Astrocyte (in vitro differentiated cells and primary cell): ENCODE results near the gene GFRA4. TPM values are rescaled to one million over a fixed set of nuclear protein-coding genes. Genes with fewer than 3 reads are reported as not detected.

ENCODE experiments used
- DNase-seq: peaks from one replicate; pipeline ENCODE4 v3.0.0-alpha.2; 2010; ENCODE audit warnings: low read depth
- FAIRE-seq: peaks from 2 replicates; lab custom pipeline; 2011; peaks lifted over from hg19 to GRCh38; lab: Jason Lieb, UNC
- H2AFZ ChIP-seq: 2 replicates; pipeline ENCODE4 v1.6.0; 2012; ENCODE audit warnings: low read depth, low read length, inconsistent platforms
- H3K27ac ChIP-seq: 2 replicates; pipeline ENCODE4 v1.5.1; 2011; ENCODE audit warnings: low read depth, low read length, inconsistent platforms
- H3K27me3 ChIP-seq: 2 replicates; pipeline ENCODE4 v1.6.0; 2011; ENCODE audit warnings: low read length, inconsistent platforms; ENCODE audit not compliant: insufficient read depth
- H3K36me3 ChIP-seq: 2 replicates; pipeline ENCODE4 v1.5.1; 2011; ENCODE audit warnings: low read length, inconsistent platforms; ENCODE audit not compliant: insufficient read depth
- H3K4me1 ChIP-seq: 2 replicates; pipeline ENCODE4 v1.5.1; 2011; ENCODE audit warnings: low read length, inconsistent platforms; ENCODE audit not compliant: insufficient read depth
- H3K4me2 ChIP-seq: 2 replicates; pipeline ENCODE4 v1.6.0; 2012; ENCODE audit warnings: low read length, inconsistent platforms
- H3K4me3 ChIP-seq: 2 replicates; pipeline ENCODE4 v1.5.1; 2011; ENCODE audit warnings: low read depth, mild to moderate bottlenecking, low read length, inconsistent platforms; ENCODE audit not compliant: insufficient read depth
- H3K79me2 ChIP-seq: 2 replicates; pipeline ENCODE4 v1.6.0; 2012; ENCODE audit warnings: mild to moderate bottlenecking, low read length, inconsistent platforms; ENCODE audit not compliant: insufficient read depth
- H3K9ac ChIP-seq: 2 replicates; pipeline ENCODE4 v1.6.0; 2012; ENCODE audit warnings: mild to moderate bottlenecking, low read length, inconsistent platforms
- H3K9me3 ChIP-seq: 2 replicates; pipeline ENCODE4 v1.5.1; 2012; ENCODE audit warnings: low read depth, mild to moderate bottlenecking, low read length, inconsistent platforms; ENCODE audit not compliant: insufficient read depth
- H4K20me1 ChIP-seq: 2 replicates; pipeline ENCODE4 v1.6.0; 2012; ENCODE audit warnings: low read length, inconsistent platforms; ENCODE audit not compliant: insufficient read depth
- H3K27ac Mint-ChIP-seq: one replicate; pipeline ENCODE4 v1.8.0; 2021; ENCODE audit warnings: mild to moderate bottlenecking, mixed read lengths; ENCODE audit not compliant: unreplicated experiment
- H3K27me3 Mint-ChIP-seq: one replicate; pipeline ENCODE4 v1.8.0; 2021; ENCODE audit warnings: low read depth, mixed read lengths; ENCODE audit not compliant: unreplicated experiment
- H3K36me3 Mint-ChIP-seq: one replicate; pipeline ENCODE4 v1.8.0; 2021; ENCODE audit warnings: low read depth, mixed read lengths; ENCODE audit not compliant: unreplicated experiment
- H3K4me1 Mint-ChIP-seq: one replicate; pipeline ENCODE4 v1.8.0; 2021; ENCODE audit warnings: low read depth, mixed read lengths; ENCODE audit not compliant: unreplicated experiment
- H3K4me3 Mint-ChIP-seq: one replicate; pipeline ENCODE4 v1.8.0; 2021; ENCODE audit warnings: mild to moderate bottlenecking, moderate library complexity, mixed read lengths; ENCODE audit not compliant: unreplicated experiment
- H3K9me3 Mint-ChIP-seq: one replicate; pipeline ENCODE4 v1.8.0; 2021; ENCODE audit warnings: mild to moderate bottlenecking, mixed read lengths; ENCODE audit not compliant: unreplicated experiment
- EZH2 ChIP-seq: IDR thresholded peaks from 2 replicates; pipeline ENCODE4 v1.6.1; 2012; ENCODE audit warnings: mild to moderate bottlenecking, low read length, inconsistent platforms; ENCODE audit not compliant: insufficient read depth
- total RNA-seq: library from RNA; stranded (reverse); gene quantifications from 2 replicates; pipeline ENCODE4 v1.2.1, GENCODE V29; 2021
- TF ChIP-seq, protein P1 (sequence below): IDR thresholded peaks from 2 replicates; pipeline ENCODE4 v1.5.1; 2011; ENCODE audit warnings: low read depth, mild to moderate bottlenecking, inconsistent platforms, low read length, moderate library complexity; ENCODE audit not compliant: insufficient read depth

GFRA4 gene
- total RNA-seq, 1 donor from 2014 or later, result not detected

DNA sequence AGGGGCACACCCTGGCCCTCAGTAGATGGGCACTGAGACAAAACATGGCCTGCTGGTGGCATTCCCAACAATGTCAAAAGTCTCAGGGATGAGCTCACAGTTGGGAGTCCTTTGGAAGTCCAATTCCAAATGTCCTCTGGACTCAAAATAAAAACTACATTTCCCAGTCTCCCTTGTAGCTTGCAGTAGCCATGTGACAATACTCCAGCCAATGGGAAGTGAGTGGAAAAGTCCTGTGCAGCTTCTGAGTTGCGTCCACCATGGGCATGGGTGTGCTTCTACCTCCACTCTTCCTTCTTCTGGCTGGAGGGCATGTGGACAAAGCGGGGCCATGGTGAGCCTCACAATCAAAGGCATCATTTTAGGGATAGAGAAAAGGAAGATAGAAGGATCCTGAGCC is 24.5 kb upstream of the GFRA4 start:
- Histone ChIP-seq H3K27me3 (no peaks in the 10 kb centered on the region), H3K36me3 (no peaks in the 10 kb centered on the region), H3K4me2 (peak overlapping the region; percentile 69), H3K27ac (no peak overlapping the region), H2AFZ (no peak overlapping the region), H3K9me3 (no peaks in the 10 kb centered on the region), H4K20me1 (no peaks in the 10 kb centered on the region), H3K4me3 (no peak overlapping the region), H3K79me2 (no peaks in the 10 kb centered on the region), H3K9ac (no peak overlapping the region), H3K4me1 (peaks cover 12% of the 10 kb centered on the region)
- Mint-ChIP-seq H3K27me3 (peaks cover 39% of the 10 kb centered on the region), H3K4me3 (no peak overlapping the region), H3K9me3 (peaks cover 2% of the 10 kb centered on the region), H3K4me1 (peaks cover 4% of the 10 kb centered on the region), H3K27ac (no peak overlapping the region), H3K36me3 (no peaks in the 10 kb centered on the region)
- DNase-seq (peak; percentile 47), FAIRE-seq (no peak)
- TF ChIP-seq, protein P1, sequence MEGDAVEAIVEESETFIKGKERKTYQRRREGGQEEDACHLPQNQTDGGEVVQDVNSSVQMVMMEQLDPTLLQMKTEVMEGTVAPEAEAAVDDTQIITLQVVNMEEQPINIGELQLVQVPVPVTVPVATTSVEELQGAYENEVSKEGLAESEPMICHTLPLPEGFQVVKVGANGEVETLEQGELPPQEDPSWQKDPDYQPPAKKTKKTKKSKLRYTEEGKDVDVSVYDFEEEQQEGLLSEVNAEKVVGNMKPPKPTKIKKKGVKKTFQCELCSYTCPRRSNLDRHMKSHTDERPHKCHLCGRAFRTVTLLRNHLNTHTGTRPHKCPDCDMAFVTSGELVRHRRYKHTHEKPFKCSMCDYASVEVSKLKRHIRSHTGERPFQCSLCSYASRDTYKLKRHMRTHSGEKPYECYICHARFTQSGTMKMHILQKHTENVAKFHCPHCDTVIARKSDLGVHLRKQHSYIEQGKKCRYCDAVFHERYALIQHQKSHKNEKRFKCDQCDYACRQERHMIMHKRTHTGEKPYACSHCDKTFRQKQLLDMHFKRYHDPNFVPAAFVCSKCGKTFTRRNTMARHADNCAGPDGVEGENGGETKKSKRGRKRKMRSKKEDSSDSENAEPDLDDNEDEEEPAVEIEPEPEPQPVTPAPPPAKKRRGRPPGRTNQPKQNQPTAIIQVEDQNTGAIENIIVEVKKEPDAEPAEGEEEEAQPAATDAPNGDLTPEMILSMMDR, result no peak
- TF ChIP-seq EZH2, result no peak

DNA sequence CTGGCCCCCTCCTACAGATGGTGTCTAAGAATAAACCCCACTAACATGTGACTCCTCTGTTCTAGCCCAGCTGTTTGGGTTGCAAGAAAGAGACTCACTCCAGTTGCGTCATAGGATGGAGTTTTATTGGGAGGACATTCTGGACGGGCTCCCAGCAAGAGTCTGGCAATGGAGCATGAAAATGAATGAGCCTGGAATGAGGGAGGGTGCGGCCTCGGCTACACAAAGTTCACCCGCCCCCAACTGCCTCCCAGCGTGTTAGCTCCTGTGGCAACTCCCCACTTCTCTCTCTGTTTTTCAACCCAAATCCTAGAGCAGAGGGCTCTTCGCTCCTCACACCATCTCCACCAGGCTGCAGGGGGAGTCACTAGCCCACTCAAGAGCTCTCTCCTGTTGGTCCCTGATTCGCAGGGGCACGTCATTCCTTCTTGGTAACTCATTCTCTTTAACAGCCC is 23.7 kb upstream of the GFRA4 start:
- H3K79me2 ChIP-seq, result no peaks in the 10 kb centered on the region
- no peak overlapping the region for H3K9ac ChIP-seq
- peaks cover 4% of the 10 kb centered on the region for H3K4me1 Mint-ChIP-seq
- peaks cover 15% of the 10 kb centered on the region for H3K4me1 ChIP-seq
- no peaks in the 10 kb centered on the region for H3K9me3 ChIP-seq
- no peaks in the 10 kb centered on the region for H3K27me3 ChIP-seq
- no peak overlapping the region for H3K4me3 ChIP-seq
- H3K36me3 ChIP-seq, result no peaks in the 10 kb centered on the region
- H3K4me3 Mint-ChIP-seq, result no peak overlapping the region
- peak overlapping the region; percentile 12 for H3K27ac Mint-ChIP-seq
- peak overlapping the region; percentile 69 for H3K4me2 ChIP-seq
- FAIRE-seq (no peak), DNase-seq (peak; percentile 89)
- peaks cover 2% of the 10 kb centered on the region for H3K9me3 Mint-ChIP-seq
- H3K27me3 Mint-ChIP-seq, result peaks cover 41% of the 10 kb centered on the region
- no peak for TF ChIP-seq EZH2
- TF ChIP-seq, protein P1, result peak; percentile 20
- no peak overlapping the region for H3K27ac ChIP-seq
- no peaks in the 10 kb centered on the region for H3K36me3 Mint-ChIP-seq
- H4K20me1 ChIP-seq, result no peaks in the 10 kb centered on the region
- peak overlapping the region; percentile 73 for H2AFZ ChIP-seq

DNA sequence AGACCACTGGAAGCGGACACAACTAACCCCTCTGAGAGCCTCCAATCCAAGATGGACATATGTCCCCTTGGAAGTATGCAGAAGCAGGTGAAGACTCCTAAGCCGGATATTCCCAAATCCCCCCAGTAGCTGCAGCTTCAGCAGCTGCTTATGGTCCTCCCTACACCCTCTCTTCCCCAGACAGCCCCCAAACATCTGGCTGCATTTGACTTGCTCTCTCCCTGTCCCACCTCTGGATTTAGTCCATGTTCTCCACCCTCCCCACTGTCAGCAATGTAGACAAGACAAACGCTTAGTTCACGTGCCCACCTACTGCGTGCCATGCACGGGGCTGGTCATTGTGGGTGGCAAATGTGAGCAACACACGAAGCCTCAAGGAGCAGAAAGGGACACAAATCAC is 23.2 kb upstream of the GFRA4 start:
- H3K4me3 Mint-ChIP-seq, result no peak overlapping the region
- Histone ChIP-seq H3K9ac (no peak overlapping the region), H3K27me3 (no peaks in the 10 kb centered on the region), H3K4me2 (peak overlapping the region; percentile 69), H3K36me3 (no peaks in the 10 kb centered on the region), H3K4me1 (peaks cover 17% of the 10 kb centered on the region), H4K20me1 (no peaks in the 10 kb centered on the region), H2AFZ (peak overlapping the region; percentile 73), H3K27ac (no peak overlapping the region), H3K4me3 (no peak overlapping the region), H3K9me3 (no peaks in the 10 kb centered on the region), H3K79me2 (no peaks in the 10 kb centered on the region)
- H3K9me3 Mint-ChIP-seq, result peaks cover 2% of the 10 kb centered on the region
- H3K36me3 Mint-ChIP-seq, result no peaks in the 10 kb centered on the region
- DNase-seq, result no peak
- peaks cover 39% of the 10 kb centered on the region for H3K27me3 Mint-ChIP-seq
- peaks cover 4% of the 10 kb centered on the region for H3K4me1 Mint-ChIP-seq
- TF ChIP-seq, protein P1, result no peak
- TF ChIP-seq EZH2, result no peak
- FAIRE-seq, result no peak
- no peak overlapping the region for H3K27ac Mint-ChIP-seq
